ENCODE results near the gene CSF2.

DNA sequence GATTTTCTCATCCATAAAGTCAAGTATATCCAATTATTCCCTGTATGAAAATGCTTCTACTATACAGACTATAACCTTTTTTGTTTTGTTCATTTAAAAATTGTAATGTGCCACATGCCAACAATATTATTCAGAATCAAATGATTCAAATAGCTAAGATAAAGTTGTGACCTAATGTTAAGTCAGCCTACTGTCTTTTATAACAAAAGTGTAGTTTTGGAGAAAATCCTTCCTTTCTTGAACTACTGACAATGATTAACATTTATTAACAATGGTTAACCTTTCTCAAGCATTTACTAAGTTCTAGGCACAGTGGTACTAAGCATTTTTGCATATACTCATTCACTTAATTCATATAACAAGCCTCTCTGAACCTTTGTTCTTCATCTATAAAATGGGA, 25.0 kb downstream of the CSF2 start:
- TF ChIP-seq, protein P1, sequence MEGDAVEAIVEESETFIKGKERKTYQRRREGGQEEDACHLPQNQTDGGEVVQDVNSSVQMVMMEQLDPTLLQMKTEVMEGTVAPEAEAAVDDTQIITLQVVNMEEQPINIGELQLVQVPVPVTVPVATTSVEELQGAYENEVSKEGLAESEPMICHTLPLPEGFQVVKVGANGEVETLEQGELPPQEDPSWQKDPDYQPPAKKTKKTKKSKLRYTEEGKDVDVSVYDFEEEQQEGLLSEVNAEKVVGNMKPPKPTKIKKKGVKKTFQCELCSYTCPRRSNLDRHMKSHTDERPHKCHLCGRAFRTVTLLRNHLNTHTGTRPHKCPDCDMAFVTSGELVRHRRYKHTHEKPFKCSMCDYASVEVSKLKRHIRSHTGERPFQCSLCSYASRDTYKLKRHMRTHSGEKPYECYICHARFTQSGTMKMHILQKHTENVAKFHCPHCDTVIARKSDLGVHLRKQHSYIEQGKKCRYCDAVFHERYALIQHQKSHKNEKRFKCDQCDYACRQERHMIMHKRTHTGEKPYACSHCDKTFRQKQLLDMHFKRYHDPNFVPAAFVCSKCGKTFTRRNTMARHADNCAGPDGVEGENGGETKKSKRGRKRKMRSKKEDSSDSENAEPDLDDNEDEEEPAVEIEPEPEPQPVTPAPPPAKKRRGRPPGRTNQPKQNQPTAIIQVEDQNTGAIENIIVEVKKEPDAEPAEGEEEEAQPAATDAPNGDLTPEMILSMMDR (IDR thresholded peaks at IDR 0.05): no peak
- TF ChIP-seq POLR2AphosphoS5 (IDR thresholded peaks at IDR 0.05): no peak
- TF ChIP-seq POLR2A (IDR thresholded peaks at IDR 0.05; ENCODE audit: low read depth): no peak

All from esophagus muscularis mucosa (tissue), 3 donors.